PC-3 (cell line): ENCODE data around the gene GBF1. TPM values are rescaled to one million over a fixed set of nuclear protein-coding genes. Genes with fewer than 3 reads are reported as not detected.

Experiments
- ATAC-seq: fragments of 200-7000 bp; cut with Tn5 transposase; 2 replicates; pipeline ENCODE4 v1.9.1; 2020; ENCODE audit warnings: mild to moderate bottlenecking, moderate library complexity
- BruUV-seq: library from RNA; stranded (reverse); fragments of 400-500 nt; replicated peaks from 2 replicates; lab custom pipeline; 2021; lab: Mats Ljungman, UMichigan
- CTCF ChIA-PET: fragments of 300-600 bp; sonication (Branson Sonifier 250); formaldehyde crosslinking; loops from one replicate; lab custom pipeline; 2022; ENCODE audit warnings: antibody characterized with exemption; lab: Charles Lee
- POLR2A ChIA-PET: fragments of 300-600 bp; sonication (Branson Sonifier 250); formaldehyde crosslinking; loops from one replicate; lab custom pipeline; 2022; ENCODE audit warnings: antibody characterized with exemption; ENCODE audit not compliant: unreplicated experiment; lab: Charles Lee
- DNase-seq: peaks from one replicate; pipeline ENCODE4 v3.0.0-alpha.2; 2015
- H2AFZ ChIP-seq: fragments of 300-600 bp; sonication (generic); 2 replicates; pipeline ENCODE4 v1.6.0; 2016; ENCODE audit warnings: antibody characterized with exemption, low read length
- H3F3A ChIP-seq: fragments of 300-600 bp; sonication (generic); one replicate; pipeline ENCODE4 v1.6.0; 2017; ENCODE audit warnings: antibody characterized with exemption, low read length, control low read depth, mild to moderate bottlenecking; ENCODE audit not compliant: unreplicated experiment
- H3K27ac ChIP-seq: fragments of 300-600 bp; sonication (generic); 2 replicates; pipeline ENCODE4 v1.5.1; 2016; ENCODE audit warnings: mild to moderate bottlenecking, low read length
- H3K27me3 ChIP-seq: fragments of 300-600 bp; sonication (generic); 2 replicates; pipeline ENCODE4 v1.6.1; 2016; ENCODE audit warnings: low read length, mixed read lengths
- H3K36me3 ChIP-seq: fragments of 300-600 bp; sonication (generic); 2 replicates; pipeline ENCODE4 v1.6.1; 2016; ENCODE audit warnings: low read depth, mixed run types, low read length, mixed read lengths
- H3K4me1 ChIP-seq: fragments of 300-600 bp; sonication (generic); 2 replicates; pipeline ENCODE4 v1.5.1; 2016; ENCODE audit warnings: low read length; ENCODE audit not compliant: insufficient read depth
- H3K4me2 ChIP-seq: fragments of 300-600 bp; sonication (generic); 2 replicates; pipeline ENCODE4 v1.6.0; 2016; ENCODE audit warnings: low read length
- H3K4me3 ChIP-seq: fragments of 300-600 bp; sonication (generic); 2 replicates; pipeline ENCODE4 v1.5.1; 2016; ENCODE audit warnings: mild to moderate bottlenecking, low read length, mixed read lengths
- H3K79me2 ChIP-seq: fragments of 300-600 bp; sonication (generic); 2 replicates; pipeline ENCODE4 v1.6.1; 2017; ENCODE audit warnings: low read length, mixed read lengths
- H3K9ac ChIP-seq: fragments of 300-600 bp; sonication (generic); 2 replicates; pipeline ENCODE4 v1.6.0; 2016; ENCODE audit warnings: mild to moderate bottlenecking, low read length
- H3K9me2 ChIP-seq: fragments of 300-600 bp; sonication (generic); replicated peaks from 2 replicates; pipeline ENCODE4 v1.6.1; 2016; ENCODE audit warnings: mixed run types, low read length, mixed read lengths
- H3K9me3 ChIP-seq: fragments of 300-600 bp; sonication (generic); 2 replicates; pipeline ENCODE4 v1.6.1; 2016; ENCODE audit warnings: low read length, mixed read lengths
- H4K20me1 ChIP-seq: fragments of 300-600 bp; sonication (generic); 2 replicates; pipeline ENCODE4 v1.6.1; 2016; ENCODE audit warnings: low read length, mixed read lengths
- EZH2 ChIP-seq: fragments of 300-600 bp; sonication (generic); IDR thresholded peaks from one replicate; pipeline ENCODE4 v1.6.1; 2017; ENCODE audit warnings: antibody characterized with exemption, mild to moderate bottlenecking, low read length; ENCODE audit not compliant: unreplicated experiment
- EZH2phosphoT487 ChIP-seq: fragments of 300-600 bp; sonication (generic); IDR thresholded peaks from 2 replicates; pipeline ENCODE4 v1.6.1; 2018; ENCODE audit warnings: mild to moderate bottlenecking, antibody characterized with exemption, low read length, borderline replicate concordance
- intact Hi-C: fragments of 100-400 bp; cut with micrococcal nuclease; formaldehyde crosslinking; loops from 2 replicates; pipeline ENCODE4 v1.9.0; 2023
- total RNA-seq: library from RNA; depleted of rRNA; stranded (reverse); fragments of >200 nt; gene quantifications from 2 replicates; pipeline ENCODE4 v1.2.3, GENCODE V29; 2014
- TF ChIP-seq, protein P1 (sequence below): fragments of 300-600 bp; sonication (generic); conservative IDR thresholded peaks from 2 replicates; pipeline ENCODE4 v1.5.1; 2017; ENCODE audit warnings: antibody characterized with exemption, low read depth, mild to moderate bottlenecking, low read length

The GBF1 gene
- total RNA-seq, 1 experiment from 2014 or later, result 25.2 TPM

DNA sequence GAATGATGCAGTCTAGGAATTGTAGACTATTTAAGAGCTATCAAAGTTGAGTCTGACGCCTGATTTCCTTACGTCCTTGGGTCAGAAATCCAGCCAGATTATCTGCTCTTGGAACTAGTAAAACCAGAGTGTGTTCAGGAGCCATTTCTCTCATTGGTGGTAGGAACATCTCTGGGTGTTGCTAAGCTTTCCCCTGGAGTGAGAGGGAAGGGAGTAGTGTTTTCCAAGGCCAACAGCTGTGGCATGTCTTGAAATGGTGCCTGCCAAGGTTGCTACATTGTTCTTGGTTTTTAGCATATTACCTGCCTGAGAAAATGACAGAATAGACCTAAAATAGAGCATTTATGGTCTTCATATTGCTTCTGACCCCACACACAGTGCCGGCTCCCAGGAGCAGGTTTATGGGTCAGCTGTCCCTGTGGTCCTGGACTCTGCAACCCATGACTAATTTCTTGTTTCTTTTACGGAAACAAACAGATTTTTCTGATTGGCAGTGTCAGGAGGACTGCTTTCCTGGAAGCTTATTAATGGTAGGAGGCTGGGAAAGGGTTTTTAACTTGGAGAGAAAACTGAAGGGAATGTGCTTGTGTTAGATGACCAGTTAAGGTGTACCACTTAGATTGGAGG, 17.5 kb downstream of the GBF1 start:
- Histone ChIP-seq H3K4me3 (no peak overlapping the region), H3K27me3 (no peaks in the 10 kb centered on the region), H3K9me2 (no peaks in the 10 kb centered on the region), H3K9ac (no peak overlapping the region), H3K27ac (no peak overlapping the region), H3K79me2 (peaks cover 41% of the 10 kb centered on the region), H3F3A (no peaks in the 10 kb centered on the region), H2AFZ (no peak overlapping the region), H3K9me3 (no peaks in the 10 kb centered on the region), H3K4me2 (no peak overlapping the region), H3K4me1 (peaks cover 17% of the 10 kb centered on the region), H3K36me3 (0 out of 2 replicates have a peak, but pooled peaks cover 5% of the 10 kb centered on the region), H4K20me1 (peaks cover 9% of the 10 kb centered on the region; the same call in 1 of the 2 replicates)
- CTCF ChIA-PET, result no interaction called here
- ATAC-seq, result no peak
- TF ChIP-seq EZH2, result no peak
- POLR2A ChIA-PET, result interaction anchor here (0.6 kb wide), 1 partner anchor 32 kb away, joined by 4 read pairs; no protein-coding TSS in a partner anchor
- no TSS peak for BruUV-seq
- no peak for DNase-seq
- intact Hi-C loops, result no loop called here

DNA sequence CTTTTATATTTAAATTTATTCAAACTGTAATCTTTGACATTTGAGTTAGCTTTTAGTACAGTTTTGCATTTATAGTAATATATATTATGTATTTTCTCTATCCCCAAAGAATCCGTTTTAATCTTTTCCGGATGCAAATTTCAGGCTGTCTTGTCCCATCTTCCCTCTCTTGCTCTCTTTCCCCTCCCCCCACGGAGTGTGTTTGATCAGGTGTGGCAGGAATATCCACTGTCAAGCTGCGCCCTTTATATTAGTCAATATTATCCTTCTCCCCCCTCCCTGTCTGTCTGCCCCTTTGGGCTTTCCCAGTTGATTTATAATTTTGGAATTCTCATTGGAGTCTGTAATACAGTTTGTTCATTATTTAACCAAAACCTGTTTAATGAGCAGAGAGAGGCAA, 19.0 kb downstream of the GBF1 start:
- Histone ChIP-seq H3K4me3 (no peak overlapping the region), H3K9me2 (no peaks in the 10 kb centered on the region), H2AFZ (no peak overlapping the region), H4K20me1 (peaks cover 18% of the 10 kb centered on the region; the same call in 1 of the 2 replicates), H3K79me2 (peaks cover 53% of the 10 kb centered on the region), H3K36me3 (peaks cover 14% of the 10 kb centered on the region), H3F3A (no peaks in the 10 kb centered on the region), H3K4me1 (peaks cover 25% of the 10 kb centered on the region), H3K27ac (no peak overlapping the region), H3K4me2 (no peak overlapping the region), H3K9me3 (no peaks in the 10 kb centered on the region), H3K27me3 (no peaks in the 10 kb centered on the region), H3K9ac (no peak overlapping the region)
- TF ChIP-seq, protein P1, sequence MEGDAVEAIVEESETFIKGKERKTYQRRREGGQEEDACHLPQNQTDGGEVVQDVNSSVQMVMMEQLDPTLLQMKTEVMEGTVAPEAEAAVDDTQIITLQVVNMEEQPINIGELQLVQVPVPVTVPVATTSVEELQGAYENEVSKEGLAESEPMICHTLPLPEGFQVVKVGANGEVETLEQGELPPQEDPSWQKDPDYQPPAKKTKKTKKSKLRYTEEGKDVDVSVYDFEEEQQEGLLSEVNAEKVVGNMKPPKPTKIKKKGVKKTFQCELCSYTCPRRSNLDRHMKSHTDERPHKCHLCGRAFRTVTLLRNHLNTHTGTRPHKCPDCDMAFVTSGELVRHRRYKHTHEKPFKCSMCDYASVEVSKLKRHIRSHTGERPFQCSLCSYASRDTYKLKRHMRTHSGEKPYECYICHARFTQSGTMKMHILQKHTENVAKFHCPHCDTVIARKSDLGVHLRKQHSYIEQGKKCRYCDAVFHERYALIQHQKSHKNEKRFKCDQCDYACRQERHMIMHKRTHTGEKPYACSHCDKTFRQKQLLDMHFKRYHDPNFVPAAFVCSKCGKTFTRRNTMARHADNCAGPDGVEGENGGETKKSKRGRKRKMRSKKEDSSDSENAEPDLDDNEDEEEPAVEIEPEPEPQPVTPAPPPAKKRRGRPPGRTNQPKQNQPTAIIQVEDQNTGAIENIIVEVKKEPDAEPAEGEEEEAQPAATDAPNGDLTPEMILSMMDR, result no peak
- TF ChIP-seq EZH2, result no peak
- TF ChIP-seq EZH2phosphoT487, result no peak
- intact Hi-C loops, result no loop called here
- no peak for DNase-seq
- CTCF ChIA-PET, result no interaction called here
- POLR2A ChIA-PET, result no interaction called here
- ATAC-seq, result no peak
- BruUV-seq, result no TSS peak

DNA sequence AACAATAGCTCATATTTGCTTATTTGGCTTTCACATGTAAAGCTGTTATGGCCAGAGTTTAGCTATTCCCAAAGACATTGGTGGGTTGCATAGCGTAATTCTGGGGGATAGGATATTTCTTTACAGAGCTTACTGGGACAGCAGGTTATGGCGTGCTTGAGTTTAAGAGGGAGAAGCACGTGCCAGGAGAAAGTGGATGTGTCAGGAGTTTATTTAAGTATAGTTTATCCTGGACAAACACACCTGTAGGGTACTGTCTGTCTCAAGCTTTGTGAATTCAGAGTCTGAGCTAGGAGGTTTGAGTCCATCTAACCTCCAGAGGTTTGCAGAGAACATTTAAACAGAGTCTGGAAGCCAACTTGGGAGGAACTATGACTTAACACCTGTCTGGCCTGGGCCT, 21.3 kb downstream of the GBF1 start:
- Histone ChIP-seq H3K4me3 (no peak overlapping the region), H3K27me3 (no peaks in the 10 kb centered on the region), H3K27ac (no peak overlapping the region), H3K79me2 (peaks cover 63% of the 10 kb centered on the region), H2AFZ (no peak overlapping the region), H3K36me3 (peaks cover 10% of the 10 kb centered on the region), H4K20me1 (peaks cover 18% of the 10 kb centered on the region; the same call in 1 of the 2 replicates), H3K9ac (no peak overlapping the region), H3K9me2 (no peaks in the 10 kb centered on the region), H3K4me2 (no peak overlapping the region), H3F3A (no peaks in the 10 kb centered on the region), H3K9me3 (no peaks in the 10 kb centered on the region), H3K4me1 (peaks cover 25% of the 10 kb centered on the region)
- DNase-seq (no peak), ATAC-seq (no peak)
- intact Hi-C loops, result no loop called here
- no TSS peak for BruUV-seq
- ChIA-PET CTCF (interaction anchor here (0.6 kb wide), 1 partner anchor 113 kb away, joined by 5 read pairs; no protein-coding TSS in a partner anchor), POLR2A (no interaction called here)
- TF ChIP-seq EZH2 (no peak), EZH2phosphoT487 (no peak)
- TF ChIP-seq, protein P1, result no peak
